Activated T-cell treated with anti-CD3 and anti-CD28 coated beads for 1 hour (primary cell): ENCODE results near the gene PCDHA4.
"Not testable (repeated sequence)": the region's sequence is repeated elsewhere in the genome, so short reads cannot be mapped to it uniquely, and the experiment has no call there.

Experiments
- DNase-seq: peaks from one replicate; pipeline ENCODE4 v3.0.0-alpha.2; 2020; ENCODE audit warnings: low read depth

The PCDHA4 gene

DNA sequence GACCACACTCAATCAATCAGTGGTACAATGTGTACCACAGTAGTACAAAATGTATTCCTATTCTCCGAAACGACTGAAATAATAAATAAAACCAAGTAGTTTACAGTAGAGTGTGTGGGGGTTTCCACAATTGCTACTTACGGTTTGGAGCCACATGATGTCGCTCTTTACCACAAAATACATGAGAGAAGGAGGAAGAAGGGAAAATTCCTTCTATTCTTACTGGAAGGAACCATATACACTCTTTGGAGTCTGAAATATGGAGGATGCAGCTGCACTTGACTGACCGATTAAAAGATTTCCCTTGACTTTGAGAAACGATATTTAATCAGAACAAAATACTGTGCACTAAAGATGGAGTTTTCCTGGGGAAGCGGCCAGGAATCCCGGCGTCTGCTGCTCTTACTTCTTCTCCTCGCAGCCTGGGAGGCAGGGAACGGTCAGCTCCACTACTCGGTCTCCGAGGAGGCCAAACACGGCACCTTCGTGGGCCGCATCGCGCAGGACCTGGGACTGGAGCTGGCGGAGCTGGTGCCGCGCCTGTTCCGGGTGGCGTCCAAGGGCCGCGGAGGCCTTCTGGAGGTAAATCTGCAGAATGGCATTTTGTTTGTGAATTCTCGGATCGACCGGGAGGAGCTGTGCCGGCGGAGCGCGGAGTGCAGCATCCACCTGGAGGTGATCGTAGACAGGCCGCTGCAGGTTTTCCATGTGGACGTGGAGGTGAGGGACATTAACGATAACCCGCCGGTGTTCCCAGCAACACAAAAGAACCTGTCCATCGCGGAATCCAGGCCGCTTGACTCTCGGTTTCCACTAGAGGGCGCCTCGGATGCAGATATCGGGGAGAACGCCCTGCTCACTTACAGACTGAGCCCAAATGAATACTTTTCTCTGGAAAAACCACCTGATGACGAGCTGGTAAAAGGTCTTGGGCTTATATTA is at the start of gene PCDHA4:
Gene PCDHA4, plus strand, starts transcription at position 235 of the 942 bp plus-strand sequence.
- no peak for DNase-seq

- DNase-seq: no peak
Measured at GRCh38 chr5:140764177-140764973, 42.5 kb upstream of the PCDHA4 start.

- no peak for DNase-seq
Measured at GRCh38 chr5:140767444-140767843, 39.4 kb upstream of the PCDHA4 start.

GRCh38 chr5:140780512-140780911 is 26.4 kb upstream of the PCDHA4 start:
- no peak for DNase-seq

- no peak for DNase-seq
Measured at GRCh38 chr5:140785905-140786686, 20.8 kb upstream of the PCDHA4 start, which contains the start of gene PCDHA1. Gene PCDHA1 (plus strand): TSS chr5:140786140.

DNA sequence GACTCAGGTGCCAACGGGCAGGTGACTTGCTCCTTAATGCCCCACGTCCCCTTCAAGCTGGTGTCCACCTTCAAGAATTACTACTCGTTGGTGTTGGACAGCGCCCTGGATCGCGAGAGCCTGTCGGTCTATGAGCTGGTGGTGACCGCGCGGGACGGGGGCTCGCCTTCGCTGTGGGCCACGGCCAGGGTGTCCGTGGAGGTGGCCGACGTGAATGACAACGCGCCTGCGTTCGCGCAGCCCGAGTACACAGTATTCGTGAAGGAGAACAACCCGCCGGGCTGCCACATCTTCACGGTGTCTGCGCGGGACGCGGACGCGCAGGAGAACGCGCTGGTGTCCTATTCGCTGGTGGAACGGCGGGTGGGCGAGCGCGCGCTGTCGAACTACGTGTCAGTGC is 19.4 kb upstream of the PCDHA4 start:
- DNase-seq: not testable (repeated sequence)

DNA sequence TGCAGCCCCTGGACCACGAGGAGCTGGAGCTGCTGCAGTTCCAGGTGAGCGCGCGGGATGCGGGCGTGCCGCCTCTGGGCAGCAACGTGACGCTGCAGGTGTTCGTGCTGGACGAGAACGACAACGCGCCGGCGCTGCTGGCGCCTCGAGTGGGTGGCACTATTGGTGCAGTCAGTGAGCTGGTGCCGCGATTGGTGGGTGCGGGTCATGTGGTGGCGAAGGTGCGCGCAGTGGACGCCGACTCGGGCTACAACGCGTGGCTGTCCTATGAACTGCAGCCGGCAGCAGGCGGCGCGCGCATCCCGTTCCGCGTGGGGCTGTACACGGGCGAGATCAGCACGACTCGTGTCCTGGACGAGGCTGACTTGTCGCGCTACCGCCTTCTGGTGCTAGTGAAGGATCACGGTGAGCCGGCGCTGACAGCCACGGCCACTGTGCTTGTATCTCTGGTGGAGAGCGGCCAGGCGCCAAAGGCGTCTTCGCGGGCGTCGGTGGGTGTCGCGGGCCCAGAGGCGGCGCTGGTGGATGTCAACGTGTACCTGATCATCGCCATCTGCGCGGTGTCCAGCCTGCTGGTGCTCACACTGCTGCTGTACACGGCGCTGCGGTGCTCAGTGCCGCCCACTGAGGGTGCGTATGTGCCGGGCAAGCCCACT is 18.9 kb upstream of the PCDHA4 start:
- not testable (repeated sequence) for DNase-seq

GRCh38 chr5:140791089-140791488 is 15.8 kb upstream of the PCDHA4 start:
- DNase-seq: no peak

DNA sequence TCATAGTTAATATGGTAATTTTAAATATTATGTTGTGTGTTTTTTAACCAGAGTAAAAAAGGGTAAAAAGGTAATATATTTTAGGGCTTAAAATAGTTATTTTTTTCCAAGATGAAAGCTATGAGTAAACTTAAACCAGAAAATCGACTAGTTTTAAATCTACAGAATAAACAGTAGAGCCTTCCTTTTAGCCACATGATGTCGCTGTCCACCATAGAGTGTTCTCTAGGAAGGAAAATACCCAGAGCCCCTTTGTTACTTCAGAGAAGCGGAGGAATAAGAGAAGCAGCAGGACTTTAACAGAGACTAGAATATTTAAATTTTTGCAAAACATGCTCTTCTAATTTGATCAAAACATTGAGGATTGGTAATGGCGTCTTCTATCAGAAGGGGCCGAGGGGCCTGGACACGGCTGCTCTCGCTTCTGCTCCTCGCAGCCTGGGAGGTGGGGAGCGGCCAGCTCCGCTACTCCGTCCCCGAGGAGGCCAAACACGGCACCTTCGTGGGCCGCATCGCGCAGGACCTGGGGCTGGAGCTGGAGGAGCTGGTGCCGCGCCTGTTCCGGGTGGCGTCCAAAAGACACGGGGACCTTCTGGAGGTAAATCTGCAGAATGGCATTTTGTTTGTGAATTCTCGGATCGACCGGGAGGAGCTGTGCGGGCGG is 12.1 kb upstream of the PCDHA4 start, which contains the start of gene PCDHA2:
Gene PCDHA2, plus strand, starts transcription at position 258 of the 664 bp plus-strand sequence.
- DNase-seq: no peak

GRCh38 chr5:140795259-140795641 is 11.6 kb upstream of the PCDHA4 start:
- no peak for DNase-seq

DNA sequence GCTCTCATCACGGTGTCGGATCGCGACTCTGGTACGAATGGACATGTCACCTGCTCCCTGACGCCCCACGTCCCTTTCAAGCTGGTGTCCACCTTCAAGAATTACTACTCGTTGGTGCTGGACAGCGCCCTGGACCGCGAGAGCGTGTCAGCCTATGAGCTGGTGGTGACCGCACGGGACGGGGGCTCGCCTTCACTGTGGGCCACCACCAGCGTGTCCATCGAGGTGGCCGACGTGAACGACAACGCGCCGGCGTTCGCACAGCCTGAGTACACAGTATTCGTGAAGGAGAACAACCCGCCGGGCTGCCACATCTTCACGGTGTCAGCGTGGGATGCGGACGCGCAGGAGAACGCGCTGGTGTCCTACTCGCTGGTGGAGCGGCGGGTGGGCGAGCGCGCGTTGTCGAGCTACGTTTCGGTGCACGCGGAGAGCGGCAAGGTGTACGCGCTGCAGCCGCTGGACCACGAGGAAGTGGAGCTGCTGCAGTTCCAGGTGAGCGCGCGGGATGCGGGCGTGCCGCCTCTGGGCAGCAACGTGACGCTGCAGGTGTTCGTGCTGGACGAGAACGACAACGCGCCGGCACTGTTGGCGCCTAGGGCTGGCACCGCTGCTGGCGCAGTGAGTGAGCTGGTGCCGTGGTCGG is 10.7 kb upstream of the PCDHA4 start:
- not testable (repeated sequence) for DNase-seq

DNA sequence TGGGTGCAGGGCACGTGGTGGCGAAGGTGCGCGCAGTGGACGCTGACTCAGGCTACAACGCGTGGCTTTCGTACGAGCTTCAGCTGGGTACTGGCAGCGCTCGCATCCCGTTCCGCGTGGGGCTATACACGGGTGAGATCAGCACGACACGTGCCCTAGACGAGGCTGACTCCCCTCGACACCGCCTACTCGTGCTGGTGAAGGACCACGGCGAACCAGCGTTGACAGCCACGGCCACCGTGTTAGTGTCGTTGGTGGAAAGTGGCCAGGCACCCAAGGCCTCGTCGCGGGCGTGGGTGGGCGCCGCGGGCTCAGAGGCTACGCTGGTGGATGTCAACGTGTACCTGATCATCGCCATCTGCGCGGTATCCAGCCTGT is 10.2 kb upstream of the PCDHA4 start:
- no peak for DNase-seq

DNA sequence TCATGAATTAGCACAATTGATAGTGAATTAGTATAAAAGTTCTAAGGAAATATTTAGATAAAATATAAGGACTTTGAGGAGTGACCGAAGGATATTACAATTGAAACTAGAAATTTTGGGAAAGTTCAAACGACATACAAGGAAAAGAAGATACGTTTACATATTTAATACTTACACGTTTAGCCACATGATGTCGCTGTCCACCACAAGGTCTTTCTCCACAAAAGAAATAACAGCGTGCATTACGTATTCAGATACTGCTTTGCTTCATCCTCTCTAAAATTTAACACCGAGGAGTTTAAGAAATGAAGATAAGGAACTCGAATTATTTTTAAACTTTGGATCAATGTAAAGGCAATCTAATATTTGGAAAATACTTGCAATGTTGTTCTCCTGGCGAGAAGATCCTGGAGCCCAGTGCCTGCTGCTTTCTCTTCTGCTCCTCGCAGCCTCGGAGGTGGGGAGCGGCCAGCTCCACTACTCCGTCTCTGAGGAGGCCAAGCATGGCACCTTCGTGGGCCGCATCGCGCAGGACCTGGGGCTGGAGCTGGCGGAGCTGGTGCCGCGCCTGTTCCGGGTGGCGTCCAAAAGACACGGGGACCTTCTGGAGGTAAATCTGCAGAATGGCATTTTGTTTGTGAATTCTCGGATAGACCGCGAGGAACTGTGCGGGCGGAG is 5.9 kb upstream of the PCDHA4 start, which contains the start of gene PCDHA3:
Gene PCDHA3, plus strand, starts transcription at position 242 of the 678 bp plus-strand sequence.
- no peak for DNase-seq

DNA sequence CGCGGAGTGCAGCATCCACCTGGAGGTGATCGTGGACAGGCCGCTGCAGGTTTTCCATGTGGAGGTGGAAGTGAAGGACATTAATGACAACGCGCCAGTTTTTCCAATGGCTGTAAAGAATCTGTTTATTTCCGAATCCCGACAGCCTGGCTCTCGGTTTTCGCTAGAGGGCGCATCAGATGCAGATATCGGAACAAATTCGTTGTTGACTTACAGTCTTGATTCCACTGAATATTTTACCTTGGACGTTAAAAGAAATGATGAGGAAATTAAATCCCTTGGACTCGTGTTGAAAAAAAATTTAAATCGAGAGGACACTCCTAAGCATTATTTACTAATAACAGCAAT is 5.4 kb upstream of the PCDHA4 start:
- no peak for DNase-seq

DNA sequence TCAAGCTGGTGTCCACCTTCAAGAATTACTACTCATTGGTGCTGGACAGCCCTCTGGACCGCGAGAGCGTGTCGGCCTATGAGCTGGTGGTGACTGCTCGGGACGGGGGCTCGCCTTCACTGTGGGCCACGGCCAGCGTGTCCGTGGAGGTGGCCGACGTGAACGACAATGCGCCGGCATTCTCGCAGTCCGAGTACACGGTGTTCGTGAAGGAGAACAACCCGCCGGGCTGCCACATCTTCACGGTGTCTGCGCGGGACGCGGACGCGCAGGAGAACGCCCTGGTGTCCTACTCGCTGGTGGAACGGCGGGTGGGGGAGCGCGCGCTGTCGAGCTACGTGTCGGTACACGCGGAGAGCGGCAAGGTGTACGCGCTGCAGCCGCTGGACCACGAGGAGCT is 4.5 kb upstream of the PCDHA4 start:
- not testable (repeated sequence) for DNase-seq

DNA sequence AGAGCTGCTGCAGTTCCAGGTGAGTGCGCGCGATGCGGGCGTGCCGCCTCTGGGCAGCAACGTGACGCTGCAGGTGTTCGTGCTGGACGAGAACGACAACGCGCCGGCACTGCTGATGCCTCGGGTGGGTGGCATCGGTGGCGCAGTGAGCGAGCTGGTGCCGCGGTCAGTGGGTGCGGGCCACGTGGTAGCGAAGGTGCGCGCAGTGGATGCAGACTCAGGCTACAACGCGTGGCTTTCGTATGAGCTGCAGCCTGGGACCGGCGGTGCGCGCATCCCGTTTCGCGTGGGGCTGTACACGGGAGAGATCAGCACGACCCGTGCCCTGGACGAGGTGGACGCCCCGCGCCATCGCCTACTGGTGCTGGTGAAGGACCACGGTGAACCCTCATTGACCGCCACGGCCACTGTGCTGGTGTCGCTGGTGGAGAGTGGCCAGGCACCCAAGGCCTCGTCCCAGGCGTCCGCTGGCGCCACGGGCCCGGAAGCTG is 4.0 kb upstream of the PCDHA4 start:
- DNase-seq: no peak

DNA sequence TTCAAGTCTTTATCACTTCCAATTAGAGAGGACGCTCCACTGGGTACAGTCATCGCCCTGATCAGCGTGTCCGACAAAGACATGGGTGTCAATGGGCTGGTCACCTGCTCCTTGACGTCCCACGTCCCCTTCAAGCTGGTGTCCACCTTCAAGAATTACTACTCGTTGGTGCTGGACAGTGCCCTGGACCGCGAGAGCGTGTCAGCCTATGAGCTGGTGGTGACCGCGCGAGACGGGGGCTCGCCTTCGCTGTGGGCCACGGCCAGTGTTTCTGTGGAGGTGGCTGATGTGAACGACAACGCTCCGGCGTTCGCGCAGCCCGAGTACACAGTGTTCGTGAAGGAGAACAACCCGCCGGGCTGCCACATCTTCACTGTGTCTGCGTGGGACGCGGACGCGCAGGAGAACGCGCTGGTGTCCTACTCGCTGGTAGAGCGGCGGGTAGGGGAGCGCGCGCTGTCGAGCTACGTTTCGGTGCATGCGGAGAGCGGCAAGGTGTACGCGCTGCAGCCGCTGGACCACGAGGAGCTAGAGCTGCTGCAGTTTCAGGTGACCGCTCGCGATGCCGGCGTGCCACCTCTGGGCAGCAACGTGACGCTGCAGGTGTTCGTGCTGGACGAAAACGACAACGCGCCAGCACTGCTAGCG is 1.5 kb downstream of the PCDHA4 start:
- not testable (repeated sequence) for DNase-seq

- DNase-seq: no peak
Measured at GRCh38 chr5:140808889-140809291, 2.0 kb downstream of the PCDHA4 start.
